C1 segment of cervical spinal cord (tissue), 14 donors: ENCODE results near the gene EDEM1.
"Not testable (repeated sequence)": the region's sequence is repeated elsewhere in the genome, so short reads cannot be mapped to it uniquely, and the experiment has no call there.

Experiments
- DNase-seq, 14 donors: peaks; one replicate each; lab custom pipeline; 2025; lab: John Stamatoyannopoulos, UW

EDEM1 gene

DNA sequence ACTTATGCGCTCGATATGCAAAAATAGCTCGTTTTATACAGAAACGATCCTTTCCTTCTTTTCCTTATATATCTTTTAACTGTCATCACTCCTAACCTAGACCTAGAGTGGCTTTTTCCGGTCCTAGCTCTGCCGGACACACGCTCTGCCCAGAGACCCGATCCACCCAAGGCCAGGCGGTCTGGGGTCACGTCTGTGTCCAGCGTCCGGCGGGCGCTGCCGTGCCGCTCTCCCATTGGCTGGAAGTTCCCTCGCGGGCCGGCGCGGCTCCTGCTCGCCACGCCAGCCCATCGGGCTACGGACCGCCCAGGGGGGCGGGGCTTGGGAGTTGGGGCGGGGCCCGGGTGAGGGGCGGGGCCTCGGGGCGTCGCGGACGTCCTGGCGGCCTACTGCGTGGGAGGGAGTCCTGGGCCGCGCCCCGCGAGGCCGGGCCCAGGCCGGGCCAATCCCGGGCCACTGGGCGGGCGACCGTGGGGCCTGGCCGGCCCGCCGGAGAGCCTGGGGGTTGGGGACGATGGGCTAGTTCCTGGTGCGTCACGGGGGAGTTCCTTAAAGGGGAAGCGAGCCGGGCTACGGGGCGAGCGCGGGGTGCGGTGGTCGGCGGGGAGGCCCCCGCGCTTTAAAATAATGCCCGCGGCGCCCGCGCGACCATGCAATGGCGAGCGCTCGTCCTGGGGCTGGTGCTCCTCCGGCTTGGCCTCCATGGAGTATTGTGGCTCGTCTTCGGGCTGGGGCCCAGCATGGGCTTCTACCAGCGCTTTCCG lies at the start of gene EDEM1:
Gene EDEM1 (plus strand): TSS at position 552 of the 764 bp plus-strand sequence. CDS start 99 bp downstream, at position 651.
- peak; percentile 41 to 99 (median 92) for DNase-seq

DNA sequence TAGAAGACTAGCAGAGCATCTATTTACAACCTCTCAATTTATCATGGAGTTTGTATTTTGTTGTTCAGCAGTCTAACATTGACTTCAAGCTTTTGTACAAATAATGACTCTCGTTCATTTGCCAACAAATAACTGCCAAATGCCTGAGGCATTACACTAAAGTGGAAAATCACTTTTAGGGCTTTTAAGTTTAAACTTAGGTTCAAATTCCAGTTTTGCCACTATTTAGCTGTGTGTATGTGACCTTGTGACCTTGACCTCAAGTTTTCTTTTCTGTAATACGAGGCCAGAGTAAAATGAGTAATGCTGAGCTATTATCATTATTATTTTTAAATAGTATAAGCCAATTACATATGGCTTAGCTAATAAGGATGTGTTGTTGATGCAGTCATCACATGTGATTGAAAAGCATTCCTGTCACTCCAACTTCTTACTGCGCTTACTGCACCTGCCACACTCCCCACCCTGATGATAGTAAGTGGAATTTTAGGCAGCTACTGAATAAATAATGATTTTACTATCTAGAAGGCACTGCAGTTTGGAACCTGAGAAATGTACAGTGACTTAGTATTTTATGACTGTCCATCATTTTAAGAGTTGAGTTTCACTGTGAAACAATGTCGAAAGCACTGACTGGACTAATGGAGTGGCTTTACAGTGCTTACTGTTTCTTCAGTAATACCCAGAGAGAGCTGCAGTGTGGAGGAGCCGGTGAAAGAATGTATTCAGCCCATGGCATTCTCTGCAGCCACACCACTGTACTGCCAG lies 49.1 kb upstream of the EDEM1 start:
- no peak for DNase-seq

DNA sequence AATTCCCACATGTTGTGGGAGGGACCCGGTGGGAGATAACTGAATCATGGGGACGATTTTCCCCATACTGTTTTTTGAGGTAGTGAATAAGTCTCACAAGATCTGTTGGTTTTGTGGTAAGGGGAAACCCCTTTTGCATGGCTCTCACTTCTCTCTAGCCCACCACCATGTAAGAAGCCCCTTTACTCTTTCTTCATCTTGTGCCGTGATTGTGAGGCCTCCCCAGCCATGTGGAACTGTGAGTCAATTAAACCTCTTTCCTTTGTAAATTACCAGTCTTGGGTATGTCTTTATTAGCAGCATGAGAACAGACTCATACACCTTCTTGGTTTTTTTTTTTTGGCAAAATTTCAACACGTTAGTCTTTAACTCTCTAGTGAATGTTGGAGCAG lies 47.3 kb upstream of the EDEM1 start:
- DNase-seq: no peak

DNA sequence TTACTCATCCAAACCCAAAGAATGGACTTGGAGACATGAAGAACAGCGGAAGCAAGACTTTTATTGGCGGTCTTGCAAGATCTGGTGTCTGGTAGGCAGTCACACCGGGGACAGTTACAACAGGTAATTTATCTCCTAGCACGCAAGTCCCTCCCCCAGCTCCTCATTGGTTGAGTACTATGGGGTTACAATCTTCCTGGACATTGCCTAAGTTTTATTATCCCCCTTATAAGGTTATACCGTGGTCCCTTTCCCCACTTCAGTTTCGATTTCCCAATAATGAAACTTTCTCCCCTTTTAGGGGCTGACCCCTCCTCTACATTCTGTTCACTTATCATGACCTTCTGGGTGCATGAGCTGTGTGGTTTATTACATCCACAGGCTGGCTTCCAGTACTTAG lies 46.7 kb upstream of the EDEM1 start:
- DNase-seq: no peak

DNA sequence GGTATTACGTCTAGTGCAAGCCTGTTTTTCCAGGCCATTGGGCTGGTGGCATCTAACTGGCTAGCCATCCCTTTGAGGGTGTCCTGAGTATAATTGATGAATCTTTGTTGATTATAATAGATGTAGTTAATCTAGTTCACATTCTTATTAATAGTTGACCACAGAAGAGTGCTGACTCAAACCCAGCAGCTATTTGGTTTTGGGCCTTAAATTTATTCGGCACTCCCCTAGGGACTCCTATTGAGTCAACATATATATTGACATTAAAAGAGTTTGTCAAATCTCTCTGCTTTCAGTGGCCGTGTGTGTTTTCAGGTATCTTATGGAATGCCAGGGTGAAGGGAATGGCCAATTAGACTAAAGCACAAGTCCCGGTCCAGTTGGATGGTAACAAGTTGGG lies 45.7 kb upstream of the EDEM1 start:
- no peak for DNase-seq

DNA sequence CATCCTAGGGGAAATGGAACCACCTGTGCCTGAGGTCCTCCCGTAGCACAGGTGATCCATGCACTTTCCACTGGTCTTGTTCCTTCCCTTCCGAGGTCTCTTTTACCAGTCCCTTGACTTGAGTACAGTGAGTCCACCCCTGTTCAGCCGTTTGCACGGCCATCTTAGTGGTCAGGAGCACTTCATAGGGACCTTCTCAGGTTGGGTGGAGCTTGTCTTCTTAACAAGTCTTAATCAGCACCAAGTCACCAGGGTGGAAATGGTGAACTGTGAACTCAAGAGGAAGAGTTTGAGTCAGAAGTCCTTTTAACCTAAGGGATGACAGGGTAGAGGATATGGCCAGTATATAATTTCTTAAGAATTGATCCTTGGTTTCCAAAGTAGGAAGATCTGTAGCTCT lies 44.0 kb upstream of the EDEM1 start:
- no peak for DNase-seq

DNA sequence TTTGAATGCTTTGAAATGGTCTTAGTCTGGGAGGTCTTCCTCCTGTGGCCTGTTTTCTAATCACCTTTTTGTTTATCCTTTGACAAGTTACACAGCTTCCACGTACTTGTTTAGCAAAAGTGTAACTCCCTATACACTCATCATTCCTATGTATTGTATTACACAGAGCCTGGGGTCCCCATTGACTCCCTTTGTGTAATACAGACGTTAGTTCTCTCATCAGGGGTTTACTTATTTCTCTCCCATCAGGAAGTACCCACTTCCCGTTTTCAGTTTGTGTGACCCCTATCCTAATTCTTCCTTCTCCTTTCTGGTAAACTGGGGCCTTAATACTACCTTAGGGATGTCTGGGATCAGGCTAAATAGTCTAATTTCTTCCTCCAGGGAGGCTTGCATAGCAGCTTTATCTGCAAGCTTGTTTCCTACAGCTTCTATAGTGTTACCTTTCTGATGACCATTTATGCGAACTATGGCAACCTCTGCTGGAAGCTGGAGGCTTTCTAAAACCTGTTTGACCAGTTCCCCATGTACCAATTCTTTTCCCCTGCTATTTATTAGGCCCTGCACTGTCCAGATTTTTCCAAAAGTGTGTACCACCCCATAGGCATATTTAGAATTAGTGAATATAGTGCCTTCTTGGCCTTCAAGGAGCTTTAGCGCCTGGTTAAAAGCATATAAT lies 43.1 kb upstream of the EDEM1 start:
- DNase-seq: no peak

DNA sequence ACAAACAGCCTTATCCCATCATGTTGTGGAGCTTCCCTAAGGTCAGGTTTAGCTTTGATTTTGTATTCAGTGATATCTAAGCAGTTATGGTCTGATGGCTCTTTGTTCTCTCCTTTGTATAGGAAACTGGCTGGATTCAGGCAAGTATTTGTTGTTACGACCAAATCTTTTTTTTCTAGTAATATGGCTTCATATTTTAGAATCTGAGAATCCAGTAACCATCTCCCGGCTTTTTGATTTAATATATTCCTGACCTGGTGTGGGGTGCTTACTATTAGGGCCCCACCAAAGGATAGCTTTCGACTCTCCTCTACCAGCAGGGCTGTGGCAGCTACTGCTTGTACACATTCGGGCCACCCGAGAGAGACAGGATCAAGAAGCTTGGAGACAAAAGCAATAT lies 42.4 kb upstream of the EDEM1 start:
- DNase-seq: no peak

DNA sequence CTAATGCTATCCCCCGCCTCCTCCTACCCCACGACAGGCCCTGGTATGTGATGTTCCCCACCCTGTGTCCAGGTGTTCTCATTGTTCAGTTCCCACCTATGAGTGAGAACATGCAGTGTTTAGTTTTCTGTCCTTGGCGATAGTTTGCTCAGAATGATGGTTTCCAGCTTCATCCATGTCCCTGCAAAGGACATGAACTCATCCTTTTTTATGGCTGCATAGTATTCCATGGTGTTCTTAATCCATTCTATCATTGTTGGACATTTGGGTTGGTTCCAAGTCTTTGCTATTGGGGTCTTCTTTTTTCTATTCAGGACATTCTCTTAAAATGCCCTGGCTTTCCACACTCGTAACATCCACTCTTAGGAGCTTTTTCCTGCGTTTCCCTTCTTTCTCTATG lies 40.4 kb upstream of the EDEM1 start:
- not testable (repeated sequence) for DNase-seq

DNA sequence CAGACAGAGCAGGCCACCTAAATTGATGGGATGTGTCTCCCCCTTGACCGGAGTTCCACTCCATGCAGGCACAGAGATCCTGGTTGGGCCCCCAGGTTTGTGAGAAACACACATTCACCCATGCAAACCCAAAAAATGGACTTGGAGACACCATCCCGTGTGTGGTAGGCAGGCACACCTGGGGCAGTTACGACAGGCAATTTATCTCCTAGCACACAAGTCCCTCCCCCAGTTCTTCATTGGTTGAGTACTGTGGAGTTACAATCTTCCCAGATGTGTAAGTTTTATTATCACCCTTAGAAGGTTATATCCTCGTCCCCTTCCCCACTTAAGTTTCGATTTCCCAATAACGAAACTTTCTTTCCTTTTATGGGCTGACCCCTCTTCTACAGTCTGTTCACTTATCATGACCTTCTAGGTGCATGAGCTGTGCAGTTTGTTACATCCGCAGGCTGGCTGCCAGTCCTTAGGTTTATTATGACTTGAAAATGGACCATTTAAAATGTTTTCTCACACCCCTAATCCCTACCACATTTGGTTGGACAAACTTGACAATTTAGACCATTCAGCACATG lies 38.1 kb upstream of the EDEM1 start:
- DNase-seq: no peak

DNA sequence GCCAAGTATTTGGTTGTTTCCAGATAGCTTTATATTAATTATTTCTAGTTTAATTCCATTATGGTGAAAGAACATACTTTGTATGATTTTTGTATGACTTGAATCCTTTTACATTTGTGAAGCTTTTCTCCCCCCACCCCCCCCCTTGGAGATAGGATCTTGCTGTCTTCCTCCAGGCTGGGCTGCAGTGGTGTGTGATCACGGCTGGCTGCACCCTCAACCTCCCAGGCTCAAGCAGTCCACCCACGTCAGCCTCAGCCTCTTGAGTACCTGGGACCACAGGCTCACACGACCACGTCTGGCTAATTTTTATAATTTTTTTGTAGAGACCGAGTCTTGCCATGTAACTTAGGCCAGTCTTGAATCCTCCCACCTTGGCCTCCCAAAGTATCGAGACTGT lies 35.9 kb upstream of the EDEM1 start:
- DNase-seq: no peak

DNA sequence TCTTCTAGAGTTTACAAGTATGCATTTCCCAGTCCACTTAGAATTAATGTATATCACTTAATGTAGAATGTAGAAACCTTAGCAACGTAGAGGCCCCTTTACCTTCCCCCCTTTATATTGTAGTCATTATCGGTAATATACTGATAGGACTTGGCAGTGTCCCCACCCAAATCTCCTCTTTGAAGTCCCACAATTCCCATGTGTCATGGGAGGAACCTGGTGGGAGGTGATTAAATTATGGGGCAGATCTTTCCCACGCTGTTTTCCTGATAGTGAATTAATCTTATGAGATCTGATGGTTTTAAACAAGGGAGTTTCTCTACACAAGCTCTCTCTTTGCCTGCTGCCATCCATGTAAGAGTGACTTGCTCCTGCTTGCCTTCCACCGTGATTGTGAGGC lies 34.4 kb upstream of the EDEM1 start:
- no peak for DNase-seq

DNA sequence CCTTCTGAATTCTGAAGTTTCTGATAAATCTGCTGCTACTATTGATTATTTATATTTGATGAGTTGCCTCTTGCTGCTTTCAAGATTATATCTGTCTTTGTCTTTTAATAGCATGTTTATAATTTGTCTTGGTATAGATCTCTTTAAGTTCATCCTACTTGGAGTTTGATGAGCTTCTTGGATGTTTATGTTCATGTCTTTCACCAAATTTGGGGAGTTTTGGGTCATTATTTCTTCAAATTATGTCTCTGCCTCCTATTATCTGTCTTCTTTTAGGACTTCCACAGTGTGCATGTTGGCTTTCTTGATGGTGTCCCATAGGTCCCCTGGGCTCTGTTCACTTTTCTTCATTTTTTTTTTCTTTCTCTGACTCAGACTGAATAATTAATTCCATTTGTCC lies 32.3 kb upstream of the EDEM1 start:
- no peak for DNase-seq

DNA sequence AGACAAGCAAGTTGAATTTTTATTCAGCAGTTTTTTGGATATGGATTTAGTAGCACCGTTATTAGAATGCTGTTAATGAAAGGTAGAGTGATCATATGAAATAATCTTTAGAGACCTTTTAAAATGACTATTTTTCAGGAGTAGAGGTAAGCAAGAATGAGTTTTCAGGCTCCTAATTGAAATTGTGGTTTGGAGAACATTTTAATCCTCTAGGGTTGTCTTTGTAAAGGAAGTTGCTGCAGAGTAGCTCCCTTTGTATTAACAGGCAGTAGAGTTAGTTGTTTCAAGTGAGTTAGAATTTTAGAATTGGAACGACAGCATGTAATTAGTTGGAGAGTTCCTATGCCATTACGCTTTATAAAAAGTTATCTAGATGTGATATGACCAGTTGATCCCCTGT lies 27.2 kb upstream of the EDEM1 start:
- DNase-seq: no peak

DNA sequence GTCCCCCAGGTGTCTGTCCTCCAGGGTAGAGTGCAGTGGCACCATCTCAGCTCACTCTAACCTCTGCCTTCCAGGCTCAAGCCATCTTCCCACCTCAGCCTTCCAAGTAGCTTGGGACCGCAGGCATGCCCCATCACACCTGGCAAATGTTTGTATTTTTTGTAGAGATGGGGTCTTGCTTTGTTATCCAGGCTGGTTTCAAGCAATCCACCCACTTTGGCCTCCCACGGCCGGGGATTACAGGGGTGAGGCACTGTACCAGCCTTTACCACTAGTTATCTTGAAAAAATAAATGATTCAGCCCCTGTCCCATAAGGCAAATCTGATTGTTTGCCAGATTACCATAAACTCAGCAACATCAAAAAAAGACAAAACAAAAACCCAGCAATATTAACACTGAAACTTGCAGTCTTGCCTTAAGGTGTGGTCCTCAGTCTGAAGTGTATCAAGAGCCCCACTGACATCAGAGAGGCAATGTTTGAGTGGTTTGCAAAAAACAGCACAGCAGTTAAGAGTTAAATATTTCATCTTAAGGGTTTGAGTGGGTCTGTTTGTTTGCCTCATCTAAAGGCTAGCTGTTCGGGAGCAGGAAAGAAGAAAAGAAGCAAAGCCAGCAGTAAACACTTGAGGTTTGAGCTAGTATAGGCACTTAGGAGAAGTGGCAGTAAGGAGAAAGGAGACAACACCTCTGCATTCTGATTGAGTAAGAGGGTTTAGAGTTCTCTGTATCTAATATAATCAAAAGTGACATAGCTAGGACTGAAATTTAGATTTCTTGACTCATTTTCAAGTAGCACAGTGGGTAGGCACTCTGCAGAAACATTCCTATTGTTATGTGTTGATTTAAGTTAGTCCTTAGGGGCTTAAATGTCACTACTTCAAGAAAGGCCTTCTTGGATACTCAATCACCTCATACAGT lies 26.3 kb upstream of the EDEM1 start:
- no peak for DNase-seq

DNA sequence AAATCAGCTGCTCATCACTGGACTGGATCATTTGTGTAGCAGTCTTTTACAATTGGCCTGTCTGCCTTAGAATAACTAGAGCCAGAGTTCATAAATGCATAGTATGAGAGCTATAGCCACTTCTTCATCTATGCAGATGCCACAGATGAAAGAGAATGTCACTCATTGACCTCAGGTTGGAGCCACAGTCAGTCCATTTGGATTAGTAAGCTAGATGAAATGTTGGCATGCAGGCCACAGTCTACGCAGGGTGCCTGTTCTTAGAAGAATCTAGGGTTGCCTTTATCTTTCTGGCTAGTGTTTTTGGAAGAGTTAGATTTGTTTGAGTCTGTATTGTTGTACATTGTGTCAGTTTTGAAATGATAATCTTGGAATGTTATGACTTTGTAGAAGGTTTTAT lies 25.4 kb upstream of the EDEM1 start:
- no peak for DNase-seq

DNA sequence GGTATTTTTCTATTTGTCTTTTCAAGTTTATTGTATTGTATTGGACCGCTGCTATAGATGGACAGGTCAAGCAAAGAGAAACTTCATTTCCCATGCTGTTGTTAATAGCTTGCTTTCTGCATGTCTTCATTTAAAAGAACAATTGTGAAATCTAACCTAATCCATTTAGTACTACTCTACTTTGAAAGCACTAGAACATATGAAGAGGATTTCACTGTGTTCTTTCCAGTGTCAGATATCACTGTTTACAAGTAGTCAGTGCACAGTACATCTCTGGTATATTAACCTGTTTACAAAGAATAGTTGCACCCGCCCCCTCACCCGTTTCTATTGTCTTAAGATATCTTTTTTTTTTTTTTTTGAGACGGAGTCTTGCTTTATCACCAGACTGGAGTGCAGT lies 21.8 kb upstream of the EDEM1 start:
- no peak for DNase-seq

DNA sequence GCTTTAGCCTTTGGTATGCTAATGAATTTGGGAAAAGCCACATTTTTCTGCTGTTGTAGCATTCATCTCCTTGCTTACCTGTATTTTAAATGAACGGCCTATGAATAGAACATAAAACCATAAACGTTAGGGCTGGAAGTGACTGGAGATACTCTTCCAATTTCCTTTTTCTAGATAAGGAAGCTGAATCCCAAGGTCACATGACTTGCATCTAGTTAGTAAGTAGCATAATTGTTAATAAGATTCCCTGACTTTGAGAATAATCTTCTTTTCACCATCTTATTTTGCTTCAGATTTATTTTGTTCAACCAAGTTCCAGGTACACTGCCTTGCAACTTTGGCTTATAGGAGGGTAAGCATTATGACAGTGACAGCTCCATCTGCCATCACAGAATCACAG lies 20.7 kb upstream of the EDEM1 start:
- DNase-seq: peak in 1 of 14 donors; percentile 4

DNA sequence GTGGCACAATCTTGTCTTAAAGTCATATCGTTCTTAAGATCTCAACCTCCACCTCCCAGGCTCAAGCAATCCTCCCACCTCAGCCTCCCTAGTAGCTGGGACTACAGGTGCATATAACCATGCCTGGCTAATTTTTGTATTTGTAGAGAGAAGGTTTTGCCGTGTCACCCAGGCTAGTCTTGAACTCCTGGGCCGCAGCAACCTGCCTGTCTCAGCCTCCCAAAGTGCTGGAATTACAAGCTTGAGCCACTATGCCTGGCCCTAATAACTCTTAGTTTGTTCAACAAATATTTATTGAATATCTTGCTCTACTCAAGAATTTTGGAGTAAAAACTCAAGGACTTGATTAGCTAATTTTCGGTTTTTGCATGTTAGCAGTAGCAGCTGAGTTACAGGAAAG lies 19.4 kb upstream of the EDEM1 start:
- no peak for DNase-seq

DNA sequence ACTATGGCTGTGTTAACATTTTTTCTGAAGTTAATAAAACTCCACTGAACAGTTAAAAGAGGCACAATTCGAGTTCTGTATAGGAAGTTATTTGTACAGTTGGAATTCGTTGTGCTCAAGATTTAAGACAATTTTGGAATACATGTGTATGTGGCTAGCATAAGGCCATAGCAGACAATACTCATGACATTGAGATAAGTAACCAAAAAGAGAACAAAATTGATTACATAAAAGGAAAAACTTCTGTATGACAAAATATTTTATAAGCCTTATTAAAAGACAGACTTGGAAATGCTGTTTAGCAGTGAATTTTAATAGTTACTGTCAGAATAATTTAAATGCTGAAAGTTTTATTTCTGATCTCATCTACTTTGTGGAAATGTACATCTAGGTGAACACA lies 17.7 kb upstream of the EDEM1 start:
- DNase-seq: no peak

DNA sequence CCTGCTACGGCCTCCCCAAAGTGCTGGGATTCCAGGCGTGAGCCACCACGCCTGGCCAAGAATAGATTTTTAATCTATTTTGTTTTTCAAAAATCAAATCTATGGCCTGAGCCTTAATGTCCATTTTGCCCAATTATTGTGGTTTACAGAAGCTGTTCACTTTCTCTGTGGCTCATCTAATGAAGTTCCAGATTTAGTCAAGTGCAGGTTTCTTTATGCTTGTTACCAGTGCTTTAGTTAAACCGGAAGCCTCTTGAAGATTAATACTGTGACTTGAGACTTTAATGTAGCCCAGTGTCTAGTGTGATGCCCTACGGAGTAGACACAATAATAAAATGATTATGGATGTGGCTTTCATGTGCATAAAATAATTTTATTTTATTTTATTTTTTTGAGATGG lies 16.5 kb upstream of the EDEM1 start:
- DNase-seq: no peak
